ENCODE results near the gene JAML.

Gene JAML

DNA sequence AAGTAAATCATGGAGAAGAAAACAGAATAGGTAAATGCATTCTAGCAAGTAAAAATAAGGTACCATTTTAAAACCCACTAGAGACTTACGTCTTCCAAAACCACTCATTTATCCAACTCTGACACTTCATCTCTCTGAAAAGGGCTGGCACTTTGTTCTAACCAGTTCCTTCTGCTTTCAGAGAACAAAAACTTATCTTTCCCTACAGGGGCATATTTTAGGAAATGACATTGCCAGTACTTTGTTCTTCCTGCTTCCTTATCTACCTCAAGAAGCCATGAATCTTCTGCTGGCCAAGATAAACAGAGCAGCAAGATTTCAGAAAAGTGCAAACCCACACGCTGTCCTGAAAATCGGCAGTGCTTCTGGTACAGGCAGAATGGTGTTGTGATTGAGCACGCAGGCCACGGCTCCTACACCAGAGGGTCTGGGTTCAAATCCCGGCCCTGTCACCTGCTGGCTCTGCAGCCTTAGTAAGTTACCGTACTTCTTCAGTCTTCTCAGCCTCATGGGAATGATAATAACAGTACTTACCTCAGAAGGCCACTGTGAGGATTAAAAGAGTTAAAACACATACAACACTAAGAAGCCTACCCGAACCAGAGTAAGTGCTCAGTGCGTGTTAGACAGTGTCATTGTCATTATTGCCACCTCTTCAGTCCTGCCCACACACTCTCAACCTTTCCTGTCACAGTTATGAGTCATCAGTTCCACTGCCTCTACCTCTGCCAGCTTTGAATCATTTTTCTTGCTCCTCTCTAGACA lies 16.4 kb upstream of the JAML start:
- in situ Hi-C loops (cut with HindIII; ENCODE audit: low sequenced_read_pairs) = no loop called here

- in situ Hi-C loops (cut with HindIII; ENCODE audit: low sequenced_read_pairs) = no loop called here
Measured at GRCh38 chr11:118239509-118240205, 14.8 kb upstream of the JAML start.

DNA sequence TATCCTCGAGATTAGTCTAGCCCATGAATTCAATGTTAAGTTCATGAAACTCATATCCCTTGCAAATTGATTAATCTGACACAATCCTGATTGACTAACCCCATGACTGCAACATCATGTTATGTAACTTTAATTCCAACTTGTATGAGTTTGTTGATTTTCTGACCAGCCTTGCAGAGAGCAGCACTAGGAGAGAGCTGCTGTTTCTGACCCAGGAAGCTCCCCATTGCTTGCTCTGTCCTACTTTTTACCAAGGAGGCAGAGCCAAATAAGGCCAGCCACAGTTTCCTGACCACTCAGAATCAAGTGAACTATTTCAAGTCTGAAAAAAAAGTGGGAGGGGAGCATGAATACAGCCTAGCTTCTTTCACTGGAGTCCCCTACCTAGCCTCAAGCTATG lies 14.1 kb upstream of the JAML start:
- in situ Hi-C loops (cut with HindIII; ENCODE audit: low sequenced_read_pairs) = no loop called here

DNA sequence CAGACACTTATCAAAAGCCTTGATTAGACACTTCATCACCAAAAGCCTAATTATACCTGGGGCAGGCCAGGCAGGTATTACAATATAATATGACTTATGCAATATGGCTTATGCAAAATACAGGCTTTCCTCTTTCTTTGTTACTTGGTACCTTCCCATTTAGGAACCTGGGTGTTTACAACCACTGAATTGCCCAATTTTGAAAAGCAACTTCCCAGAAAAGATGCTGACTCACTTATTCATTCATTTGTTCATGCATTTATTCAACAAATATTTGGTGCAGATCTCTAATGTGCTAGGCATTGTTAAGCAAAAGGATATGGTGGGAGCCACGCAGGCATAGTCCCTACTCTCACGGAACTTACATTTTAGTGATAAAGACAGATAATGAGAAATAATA lies 13.6 kb upstream of the JAML start:
- in situ Hi-C loops (cut with HindIII; ENCODE audit: low sequenced_read_pairs) = no loop called here

- in situ Hi-C loops (cut with HindIII; ENCODE audit: low sequenced_read_pairs) = no loop called here
Measured at GRCh38 chr11:118236170-118236569, 11.4 kb upstream of the JAML start.

GRCh38 chr11:118234833-118235232 lies 10.0 kb upstream of the JAML start:
- in situ Hi-C loops (cut with HindIII; ENCODE audit: low sequenced_read_pairs) = no loop called here

GRCh38 chr11:118233850-118234249 lies 9.0 kb upstream of the JAML start:
- in situ Hi-C loops (cut with HindIII; ENCODE audit: low sequenced_read_pairs) = no loop called here

GRCh38 chr11:118233377-118233776 lies 8.6 kb upstream of the JAML start:
- in situ Hi-C loops (cut with HindIII; ENCODE audit: low sequenced_read_pairs) = no loop called here

- in situ Hi-C loops (cut with HindIII; ENCODE audit: low sequenced_read_pairs) = no loop called here
Measured at GRCh38 chr11:118232659-118233058, 7.8 kb upstream of the JAML start.

- in situ Hi-C loops (cut with HindIII; ENCODE audit: low sequenced_read_pairs) = no loop called here
Measured at GRCh38 chr11:118231461-118231860, 6.7 kb upstream of the JAML start.

DNA sequence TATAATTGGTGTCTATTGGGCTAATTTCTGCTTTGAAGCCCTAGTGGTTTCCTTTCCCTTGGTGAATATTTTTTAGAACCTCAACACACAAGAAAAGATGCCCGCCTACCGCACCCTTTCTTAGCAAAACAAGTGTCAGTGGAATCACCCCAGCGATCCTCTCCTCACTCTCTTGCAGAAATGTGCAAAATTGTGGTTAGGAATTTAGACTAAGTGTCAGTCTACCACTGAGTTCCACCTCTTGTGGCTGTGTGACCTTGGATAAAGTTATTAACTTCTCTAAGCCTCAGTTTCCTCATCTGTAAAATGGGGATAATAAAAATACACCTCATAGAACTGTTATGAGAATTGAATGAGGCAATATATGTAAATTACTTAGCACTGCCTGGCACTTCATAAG lies 5.3 kb upstream of the JAML start:
- in situ Hi-C loops (cut with HindIII; ENCODE audit: low sequenced_read_pairs) = no loop called here

DNA sequence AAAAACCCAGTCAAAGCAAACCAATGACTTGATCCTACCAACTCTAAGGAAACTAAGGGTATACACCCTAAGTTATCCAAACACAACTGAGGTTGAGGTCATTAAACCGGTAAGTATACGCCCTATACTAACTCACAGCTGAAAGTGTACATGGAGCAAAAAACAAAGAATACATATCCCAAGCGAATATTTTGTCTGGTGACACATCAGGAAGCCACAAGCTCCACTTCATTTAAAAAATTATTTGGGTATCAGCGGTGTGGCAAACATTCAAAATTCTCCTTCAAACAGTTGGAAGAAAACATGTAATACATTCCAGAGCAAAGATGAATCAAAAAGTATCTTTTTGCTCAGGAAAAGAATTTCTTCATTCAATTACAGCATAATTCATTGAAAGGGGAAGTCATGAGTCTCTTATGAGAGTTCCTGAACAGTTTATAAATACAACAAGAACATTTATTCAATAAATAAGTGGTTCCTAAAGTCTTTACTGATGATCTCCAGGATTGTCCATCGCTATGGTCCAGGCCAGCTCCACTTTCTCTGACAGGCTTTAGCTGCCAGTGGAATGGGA lies 4.5 kb upstream of the JAML start:
- in situ Hi-C loops (cut with HindIII; ENCODE audit: low sequenced_read_pairs) = no loop called here

GRCh38 chr11:118227865-118228785 lies 3.3 kb upstream of the JAML start:
- in situ Hi-C loops (cut with HindIII; ENCODE audit: low sequenced_read_pairs) = no loop called here

DNA sequence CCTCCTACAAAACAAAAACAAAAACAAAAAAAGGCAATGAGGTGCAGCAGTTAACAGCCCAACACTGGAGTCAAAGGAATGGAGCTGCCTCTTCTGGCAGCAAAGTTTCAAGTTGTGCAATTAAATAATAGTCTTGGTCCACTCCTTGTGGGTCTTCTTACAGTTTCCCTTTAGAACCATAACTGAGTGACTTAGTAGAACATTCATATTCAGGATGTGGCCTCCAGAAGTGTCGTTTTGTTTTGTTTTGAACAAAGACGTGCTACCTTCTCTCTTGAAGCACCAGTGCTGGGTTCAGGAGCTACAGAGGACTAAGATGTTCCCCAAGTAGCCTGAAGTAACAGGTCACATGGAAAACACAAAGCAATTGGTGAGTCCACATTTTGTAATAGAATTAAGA lies 2.0 kb upstream of the JAML start:
- in situ Hi-C loops (cut with HindIII; ENCODE audit: low sequenced_read_pairs) = no loop called here

GRCh38 chr11:118226296-118226695 lies 1.5 kb upstream of the JAML start:
- in situ Hi-C loops (cut with HindIII; ENCODE audit: low sequenced_read_pairs) = no loop called here

DNA sequence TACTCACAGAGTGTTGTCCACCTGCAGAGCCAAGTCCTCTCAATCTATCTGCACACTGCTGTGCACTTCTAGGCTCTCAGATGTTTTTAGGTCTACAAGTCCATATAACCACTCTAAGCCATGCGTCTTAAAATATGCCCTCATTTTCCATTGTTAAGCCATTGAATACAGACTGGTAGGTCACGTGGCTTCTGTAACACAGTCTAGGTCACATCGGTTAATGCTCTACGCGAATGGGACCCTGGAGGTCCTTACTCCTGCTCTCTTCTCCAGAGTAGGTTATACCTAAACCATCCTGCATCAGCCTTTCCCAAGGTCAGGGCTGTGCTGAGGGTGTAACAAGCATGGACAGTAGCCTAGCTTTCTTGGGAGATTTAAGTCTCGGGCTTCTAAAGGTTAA lies 819 bp downstream of the JAML start:
- in situ Hi-C loops (cut with HindIII; ENCODE audit: low sequenced_read_pairs) = loop anchor here (5.0 kb wide), 1 partner anchor 33 kb away; no protein-coding TSS in a partner anchor

GRCh38 chr11:118223570-118223969 lies 1.2 kb downstream of the JAML start:
- in situ Hi-C loops (cut with HindIII; ENCODE audit: low sequenced_read_pairs) = loop anchor here (5.0 kb wide), 1 partner anchor 34 kb away; no protein-coding TSS in a partner anchor

DNA sequence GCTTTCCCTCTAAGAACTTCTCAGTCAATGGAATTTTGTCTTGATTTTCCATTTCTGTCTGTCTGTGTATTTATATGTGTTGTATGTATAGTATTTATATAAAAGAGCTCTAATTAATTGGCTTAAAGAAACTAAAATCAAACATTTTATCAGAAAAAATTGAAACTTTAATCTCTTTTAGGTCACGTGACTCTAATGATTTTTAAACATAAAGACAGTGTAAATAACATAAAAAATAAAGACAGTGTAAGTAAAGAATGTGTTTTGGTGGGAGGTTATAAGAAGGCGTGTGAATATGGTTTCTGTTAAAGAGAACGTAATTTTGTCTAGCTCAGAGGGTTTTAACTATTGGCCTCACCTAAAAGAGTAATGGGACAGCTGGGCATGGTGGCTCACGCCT lies 2.4 kb downstream of the JAML start:
- in situ Hi-C loops (cut with HindIII; ENCODE audit: low sequenced_read_pairs) = loop anchor here (5.0 kb wide), 1 partner anchor 35 kb away; no protein-coding TSS in a partner anchor

GRCh38 chr11:118221419-118221818 lies 3.4 kb downstream of the JAML start:
- in situ Hi-C loops (cut with HindIII; ENCODE audit: low sequenced_read_pairs) = loop anchor here (5.0 kb wide), 1 partner anchor 36 kb away; no protein-coding TSS in a partner anchor

- in situ Hi-C loops (cut with HindIII; ENCODE audit: low sequenced_read_pairs) = loop anchor here (5.0 kb wide), 1 partner anchor 38 kb away; no protein-coding TSS in a partner anchor
Measured at GRCh38 chr11:118219732-118220131, 5.1 kb downstream of the JAML start.

DNA sequence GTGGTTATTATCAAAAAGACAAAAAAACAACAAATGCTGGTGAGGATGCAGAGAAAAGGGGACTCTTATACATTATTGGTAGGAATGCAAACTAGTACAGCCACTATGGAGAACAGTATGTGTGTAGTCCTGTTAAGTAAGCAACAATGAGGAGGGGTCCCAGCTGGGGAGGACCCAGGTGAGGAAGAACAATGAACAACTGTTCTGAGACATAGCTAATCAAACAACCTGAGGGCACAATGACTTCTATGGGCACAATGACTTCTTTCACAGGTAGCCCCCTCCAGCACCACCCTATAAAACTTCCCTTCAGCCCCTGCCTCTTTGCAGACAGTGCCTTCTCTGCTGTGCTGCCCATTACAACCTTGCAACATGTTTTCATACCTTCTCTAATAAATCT lies 5.6 kb downstream of the JAML start:
- in situ Hi-C loops (cut with HindIII; ENCODE audit: low sequenced_read_pairs) = no loop called here

All from endothelial cell of hepatic sinusoid (primary cell).